ENCODE data around the gene TBX2. TPM values are rescaled to one million over a fixed set of nuclear protein-coding genes. Genes with fewer than 3 reads are reported as not detected.

The TBX2 gene
- total RNA-seq: 10 to 100 TPM; 23.2 to 42.0 (median 26.5) TPM

DNA sequence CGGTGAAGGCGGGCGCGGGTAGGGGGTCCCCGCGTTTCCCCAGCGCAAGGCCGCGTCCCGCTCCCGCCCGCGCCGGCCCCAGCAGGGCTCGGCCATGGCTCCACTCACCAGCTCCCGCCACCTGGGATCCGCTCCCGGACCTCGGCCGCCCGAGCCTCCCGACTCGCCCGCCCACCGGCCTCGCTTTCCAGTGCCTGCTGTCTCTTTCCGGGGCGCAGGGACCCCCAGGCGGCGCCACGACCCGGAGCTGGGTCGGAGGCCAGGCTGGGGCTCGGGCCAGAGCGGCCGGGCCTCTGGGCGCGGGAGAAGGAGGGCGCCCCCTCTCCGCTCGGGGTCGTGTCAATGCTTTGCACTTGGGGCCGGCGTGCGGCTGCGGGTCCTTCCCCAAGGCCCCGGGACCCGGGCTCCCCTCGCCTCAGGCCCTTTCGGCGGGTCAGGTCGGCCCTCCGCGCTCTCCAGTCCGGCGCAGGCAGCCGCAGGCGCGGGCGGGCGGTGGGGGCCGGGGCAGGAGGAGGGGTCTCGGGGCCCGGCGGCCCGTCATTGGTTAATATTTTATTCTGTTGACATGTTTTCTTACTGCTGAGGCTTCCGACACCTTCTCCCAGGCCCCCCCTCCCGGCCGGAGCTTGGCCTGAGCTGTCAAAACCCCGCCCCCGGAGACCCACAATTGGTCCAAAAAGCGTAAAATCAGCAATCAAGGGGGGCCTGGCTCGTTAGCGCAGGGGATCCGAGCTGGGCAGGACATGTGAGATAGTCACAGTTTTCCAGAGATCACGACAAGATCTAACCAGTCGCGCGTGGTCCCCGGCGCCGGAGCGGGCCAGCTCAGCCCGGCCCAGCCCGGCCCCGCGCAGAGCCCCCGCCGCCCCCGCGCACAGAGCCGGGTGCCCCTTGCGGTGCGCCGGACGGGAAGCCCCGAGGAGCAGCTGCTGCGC, at the start of gene TBX2:
TBX2 (plus strand) TSS at position 713 of the 935 bp plus-strand sequence. CDS start 334 bp downstream, outside the sequence.
- Histone ChIP-seq H3K27me3 (peaks cover 3 to 63% of the 10 kb centered on the region in 2 donors), H3K36me3 (peaks cover 0 to 9% (median 0%) of the 10 kb centered on the region in 3 donors), H3K4me3 (peak within 1 kb of the TSS; percentile 50 to 88 (median 66)), H3K4me1 (peaks cover 0 to 90% (median 37%) of the 10 kb centered on the region in 4 donors), H3K27ac (peak within 1 kb of the TSS; percentile 66 to 98 (median 92)), H3K9me3 (no peaks in the 10 kb centered on the region)
- DNase-seq (ENCODE audit: low spot score in 2 of 2): peak; percentile 82 to 88
- 1 to 3% methylated on average over 59 to 84 of the region's 98 CpGs for WGBS, 2 donors
- peak; percentile 71 to 73 for TF ChIP-seq POLR2A (IDR thresholded peaks at IDR 0.05)
- TF ChIP-seq, protein P1, sequence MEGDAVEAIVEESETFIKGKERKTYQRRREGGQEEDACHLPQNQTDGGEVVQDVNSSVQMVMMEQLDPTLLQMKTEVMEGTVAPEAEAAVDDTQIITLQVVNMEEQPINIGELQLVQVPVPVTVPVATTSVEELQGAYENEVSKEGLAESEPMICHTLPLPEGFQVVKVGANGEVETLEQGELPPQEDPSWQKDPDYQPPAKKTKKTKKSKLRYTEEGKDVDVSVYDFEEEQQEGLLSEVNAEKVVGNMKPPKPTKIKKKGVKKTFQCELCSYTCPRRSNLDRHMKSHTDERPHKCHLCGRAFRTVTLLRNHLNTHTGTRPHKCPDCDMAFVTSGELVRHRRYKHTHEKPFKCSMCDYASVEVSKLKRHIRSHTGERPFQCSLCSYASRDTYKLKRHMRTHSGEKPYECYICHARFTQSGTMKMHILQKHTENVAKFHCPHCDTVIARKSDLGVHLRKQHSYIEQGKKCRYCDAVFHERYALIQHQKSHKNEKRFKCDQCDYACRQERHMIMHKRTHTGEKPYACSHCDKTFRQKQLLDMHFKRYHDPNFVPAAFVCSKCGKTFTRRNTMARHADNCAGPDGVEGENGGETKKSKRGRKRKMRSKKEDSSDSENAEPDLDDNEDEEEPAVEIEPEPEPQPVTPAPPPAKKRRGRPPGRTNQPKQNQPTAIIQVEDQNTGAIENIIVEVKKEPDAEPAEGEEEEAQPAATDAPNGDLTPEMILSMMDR (IDR thresholded peaks at IDR 0.05): no peak
- peak in 1 of 2 donors; percentile 89 for TF ChIP-seq EP300 (IDR thresholded peaks at IDR 0.05)

DNA sequence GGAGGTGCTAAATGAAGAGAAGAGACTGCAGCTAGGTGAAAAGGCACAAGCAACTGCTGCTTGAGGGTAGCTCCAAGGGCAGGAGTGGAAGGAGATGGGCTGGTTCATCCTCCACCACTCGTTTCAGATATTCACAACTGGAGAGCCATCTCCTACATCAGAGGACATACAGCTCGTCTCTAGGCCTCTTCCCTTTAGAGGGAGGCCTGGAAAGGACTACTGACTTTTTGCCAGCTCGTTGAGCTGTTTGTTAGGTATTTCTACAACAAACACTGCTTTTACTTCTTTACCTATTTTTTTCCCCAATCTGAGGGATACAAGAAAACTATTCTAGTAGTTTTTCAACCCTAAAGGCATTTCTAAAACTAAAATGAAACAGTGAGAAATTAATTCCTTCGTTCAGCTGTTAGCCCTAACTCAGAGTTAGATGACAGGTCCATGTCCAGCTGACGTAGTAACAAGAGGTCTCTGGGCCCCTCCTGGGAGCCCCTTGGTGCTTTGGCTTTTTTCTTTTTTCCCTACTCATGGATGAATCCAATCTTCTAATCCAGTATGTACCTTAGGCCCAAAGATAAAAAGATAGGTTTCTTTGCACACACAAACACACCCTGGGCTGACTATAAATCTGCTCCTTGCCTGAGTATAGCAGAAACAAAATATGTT, 47.8 kb upstream of the TBX2 start:
- no peaks in the 10 kb centered on the region for H3K27me3 ChIP-seq
- no peak overlapping the region for H3K4me3 ChIP-seq
- H3K36me3 ChIP-seq: peaks cover 0 to 4% (median 0%) of the 10 kb centered on the region in 3 donors
- TF ChIP-seq, protein P1 (IDR thresholded peaks at IDR 0.05): no peak
- no peak for TF ChIP-seq EP300 (IDR thresholded peaks at IDR 0.05)
- no peak for DNase-seq (ENCODE audit: low spot score in 2 of 2)
- H3K9me3 ChIP-seq: no peaks in the 10 kb centered on the region
- 77% methylated on average over 5 of the region's 5 CpGs for WGBS, 2 donors
- H3K4me1 ChIP-seq: peaks cover 0 to 10% (median 0%) of the 10 kb centered on the region in 4 donors
- no peak overlapping the region for H3K27ac ChIP-seq

DNA sequence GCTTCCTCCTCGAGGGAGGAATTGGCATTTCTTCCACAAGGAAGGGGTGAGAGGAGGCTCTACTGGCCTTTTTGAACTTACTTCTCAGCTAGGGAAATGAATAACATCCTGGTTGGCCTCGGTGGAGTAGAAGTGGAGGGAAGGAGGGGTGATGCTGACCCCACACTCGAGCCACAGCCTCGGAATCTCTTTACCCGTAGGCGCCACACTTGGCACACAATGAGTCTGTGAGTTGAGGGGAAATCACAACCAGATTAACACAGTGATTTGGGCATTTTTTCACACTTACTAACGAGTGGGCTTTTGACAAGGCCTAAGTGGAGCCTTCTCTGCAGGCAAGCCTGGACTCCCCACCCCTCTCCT, 47.3 kb upstream of the TBX2 start:
- Histone ChIP-seq H3K27ac (no peak overlapping the region), H3K9me3 (no peaks in the 10 kb centered on the region), H3K4me1 (peaks cover 0 to 10% (median 0%) of the 10 kb centered on the region in 4 donors), H3K27me3 (no peaks in the 10 kb centered on the region), H3K36me3 (peaks cover 0 to 4% (median 0%) of the 10 kb centered on the region in 3 donors), H3K4me3 (no peak overlapping the region)
- WGBS, 2 donors: 49 to 50% methylated on average over 7 of the region's 7 CpGs
- DNase-seq (ENCODE audit: low spot score in 2 of 2): no peak
- TF ChIP-seq, protein P1 (IDR thresholded peaks at IDR 0.05): no peak
- TF ChIP-seq POLR2A (IDR thresholded peaks at IDR 0.05): no peak
- TF ChIP-seq EP300 (IDR thresholded peaks at IDR 0.05): no peak

DNA sequence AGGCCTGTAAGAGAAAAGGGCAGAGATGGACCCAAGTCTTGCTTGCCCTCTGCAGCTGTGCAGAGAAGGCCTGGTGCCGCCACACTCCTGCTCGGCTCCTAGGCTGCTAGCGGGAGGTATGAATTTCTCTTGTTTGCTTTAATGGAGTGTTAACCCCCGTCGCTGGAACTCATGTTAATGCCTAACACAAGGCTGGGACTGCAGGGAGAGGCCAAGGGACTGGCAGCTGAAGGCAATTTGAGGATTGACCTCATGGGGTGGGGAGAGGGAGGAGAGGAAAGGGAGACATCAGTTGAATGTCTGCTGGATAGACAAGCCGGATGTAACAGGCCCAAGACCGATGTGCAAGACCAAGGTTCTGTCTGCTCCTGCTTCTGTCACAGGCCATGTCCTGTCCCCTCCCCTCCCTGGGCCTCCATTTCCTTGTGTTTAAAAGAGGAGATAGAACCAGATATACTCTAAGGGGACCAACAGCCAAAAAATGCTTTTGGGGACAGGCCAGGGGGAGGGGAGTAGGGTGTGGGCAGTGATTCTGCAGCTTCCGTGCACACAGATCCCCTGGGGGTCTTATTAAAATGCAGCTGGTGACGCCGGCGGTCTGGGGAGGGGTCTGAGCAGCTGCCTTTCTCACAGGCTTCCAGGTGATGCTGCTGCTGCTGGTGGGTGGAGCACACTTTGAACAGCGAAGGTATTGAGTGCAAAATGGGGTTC, 46.7 kb upstream of the TBX2 start:
- Histone ChIP-seq H3K27me3 (no peaks in the 10 kb centered on the region), H3K27ac (no peak overlapping the region), H3K4me3 (no peak overlapping the region), H3K4me1 (peaks cover 0 to 10% (median 0%) of the 10 kb centered on the region in 4 donors), H3K36me3 (peaks cover 0 to 4% (median 0%) of the 10 kb centered on the region in 3 donors), H3K9me3 (no peaks in the 10 kb centered on the region)
- 83 to 84% methylated on average over 12 of the region's 12 CpGs for WGBS, 2 donors
- no peak for TF ChIP-seq EP300 (IDR thresholded peaks at IDR 0.05)
- TF ChIP-seq, protein P1 (IDR thresholded peaks at IDR 0.05): no peak
- no peak for TF ChIP-seq POLR2A (IDR thresholded peaks at IDR 0.05)
- DNase-seq (ENCODE audit: low spot score in 2 of 2): no peak
